ENCODE measurements around the gene GALNT2. TPM values are rescaled to one million over a fixed set of nuclear protein-coding genes. Genes with fewer than 3 reads are reported as not detected.

GALNT2 gene
- total RNA-seq, 1 donor from 2014 or later: 31.9 TPM

DNA sequence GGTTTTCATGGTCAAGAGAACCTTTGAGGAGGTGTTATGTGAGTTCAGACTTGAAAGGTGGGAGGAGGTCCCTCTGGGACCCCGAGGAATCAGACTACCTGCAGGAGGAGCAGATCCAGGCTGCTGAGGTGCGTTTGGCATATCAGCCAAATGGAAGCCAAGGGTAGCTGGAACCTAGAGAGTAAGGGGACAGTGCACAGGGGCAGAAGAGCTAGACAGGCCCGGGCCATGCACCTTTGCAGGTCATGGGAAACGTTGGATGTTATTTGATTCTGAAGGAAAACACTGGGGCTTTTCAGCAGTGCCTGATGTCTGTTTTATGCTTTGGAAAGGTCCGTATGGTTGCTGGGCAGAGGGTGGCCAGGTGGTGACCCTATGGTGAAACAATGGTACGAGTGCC lies 189.9 kb downstream of the GALNT2 start:
- Histone ChIP-seq H3K36me3 (ENCODE audit: control insufficient read depth, insufficient read depth, low read length) (peaks cover 13% of the 10 kb centered on the region), H3K4me3 (ENCODE audit: low read depth, low read length) (no peak overlapping the region), H3K27me3 (ENCODE audit: control insufficient read depth, insufficient read depth, low read length) (no peaks in the 10 kb centered on the region)
- FAIRE-seq (no peak), DNase-seq (ENCODE audit: low read depth) (no peak)
- TF ChIP-seq, protein P1, sequence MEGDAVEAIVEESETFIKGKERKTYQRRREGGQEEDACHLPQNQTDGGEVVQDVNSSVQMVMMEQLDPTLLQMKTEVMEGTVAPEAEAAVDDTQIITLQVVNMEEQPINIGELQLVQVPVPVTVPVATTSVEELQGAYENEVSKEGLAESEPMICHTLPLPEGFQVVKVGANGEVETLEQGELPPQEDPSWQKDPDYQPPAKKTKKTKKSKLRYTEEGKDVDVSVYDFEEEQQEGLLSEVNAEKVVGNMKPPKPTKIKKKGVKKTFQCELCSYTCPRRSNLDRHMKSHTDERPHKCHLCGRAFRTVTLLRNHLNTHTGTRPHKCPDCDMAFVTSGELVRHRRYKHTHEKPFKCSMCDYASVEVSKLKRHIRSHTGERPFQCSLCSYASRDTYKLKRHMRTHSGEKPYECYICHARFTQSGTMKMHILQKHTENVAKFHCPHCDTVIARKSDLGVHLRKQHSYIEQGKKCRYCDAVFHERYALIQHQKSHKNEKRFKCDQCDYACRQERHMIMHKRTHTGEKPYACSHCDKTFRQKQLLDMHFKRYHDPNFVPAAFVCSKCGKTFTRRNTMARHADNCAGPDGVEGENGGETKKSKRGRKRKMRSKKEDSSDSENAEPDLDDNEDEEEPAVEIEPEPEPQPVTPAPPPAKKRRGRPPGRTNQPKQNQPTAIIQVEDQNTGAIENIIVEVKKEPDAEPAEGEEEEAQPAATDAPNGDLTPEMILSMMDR (IDR thresholded peaks at IDR 0.05; ENCODE audit: insufficient read depth, low read length, severe bottlenecking): no peak

DNA sequence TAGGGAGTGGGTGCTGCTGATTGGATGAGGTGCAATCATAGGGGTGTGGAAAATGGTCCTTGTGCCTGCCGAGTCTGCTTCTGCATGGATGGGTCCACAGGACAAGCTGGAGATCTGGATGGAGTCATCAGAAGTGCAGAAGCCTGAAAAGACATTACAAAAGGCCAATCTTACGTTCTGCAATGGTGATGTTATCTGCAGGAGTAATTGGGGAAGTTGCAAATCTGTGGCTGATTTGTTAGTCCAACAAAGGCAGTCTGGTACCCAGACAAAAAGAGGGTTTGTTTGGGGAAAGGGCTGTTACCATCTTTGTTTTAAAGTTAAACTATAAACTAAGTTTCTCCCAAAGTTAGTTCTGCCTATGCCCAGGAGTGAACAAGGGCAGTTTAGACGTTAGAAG lies 192.6 kb downstream of the GALNT2 start:
- DNase-seq (ENCODE audit: low read depth): no peak
- TF ChIP-seq, protein P1 (IDR thresholded peaks at IDR 0.05; ENCODE audit: insufficient read depth, low read length, severe bottlenecking): no peak
- H3K4me3 ChIP-seq (ENCODE audit: low read depth, low read length): no peak overlapping the region
- no peak for FAIRE-seq
- H3K36me3 ChIP-seq (ENCODE audit: control insufficient read depth, insufficient read depth, low read length): peaks cover 29% of the 10 kb centered on the region
- H3K27me3 ChIP-seq (ENCODE audit: control insufficient read depth, insufficient read depth, low read length): no peaks in the 10 kb centered on the region

DNA sequence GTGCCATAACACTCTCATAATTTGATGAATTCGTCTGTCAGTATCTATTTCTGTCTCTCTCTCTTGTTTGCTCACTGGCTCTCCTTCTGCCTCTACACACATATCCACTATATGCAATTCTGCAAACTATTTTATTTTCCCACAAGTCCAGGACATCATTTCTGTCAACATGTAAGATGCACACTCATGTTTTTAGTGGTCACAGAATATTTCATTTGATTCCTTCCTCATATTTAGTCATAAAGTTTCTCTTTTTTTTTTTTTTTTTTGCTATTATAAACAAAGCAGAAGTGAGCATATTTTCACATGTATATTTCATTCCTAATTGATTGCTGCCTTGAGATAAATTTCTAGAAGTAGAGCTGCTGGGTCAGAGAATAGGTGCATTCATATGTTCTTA lies 193.8 kb downstream of the GALNT2 start:
- TF ChIP-seq, protein P1 (IDR thresholded peaks at IDR 0.05; ENCODE audit: insufficient read depth, low read length, severe bottlenecking): no peak
- peaks cover 25% of the 10 kb centered on the region for H3K36me3 ChIP-seq (ENCODE audit: control insufficient read depth, insufficient read depth, low read length)

DNA sequence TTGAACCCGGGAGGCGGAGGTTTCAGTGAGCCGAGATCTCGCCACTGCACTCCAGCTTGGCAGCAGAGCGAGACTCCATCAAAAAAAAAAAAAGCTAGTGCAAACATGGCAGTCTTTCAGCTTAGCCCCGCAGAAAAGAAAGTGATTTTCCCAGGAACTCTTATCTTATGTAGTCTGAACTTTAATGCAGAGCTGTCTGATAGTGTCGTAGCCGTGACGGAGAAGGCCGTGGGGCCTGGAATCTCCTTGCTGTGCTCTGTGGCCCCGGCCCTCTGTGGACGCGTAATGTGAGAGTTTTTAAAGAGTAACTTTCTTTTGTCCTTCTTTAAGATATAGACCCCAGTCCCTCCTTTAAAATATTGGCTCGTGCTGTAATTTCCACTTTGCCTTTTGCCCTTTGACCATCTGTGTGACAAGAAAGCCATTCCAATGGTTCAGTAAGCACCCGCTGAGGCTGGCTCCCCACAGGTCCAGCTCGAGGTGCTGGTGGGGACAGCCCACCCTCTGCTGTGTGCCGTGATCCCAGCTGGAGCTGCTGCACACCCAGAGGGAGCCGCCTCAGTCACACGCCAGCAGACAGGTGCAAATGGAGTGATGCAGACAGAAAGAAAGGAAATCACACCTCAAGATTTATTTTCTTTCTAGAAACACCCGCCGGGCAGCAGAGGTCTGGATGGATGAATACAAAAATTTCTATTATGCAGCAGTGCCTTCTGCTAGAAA lies 195.1 kb downstream of the GALNT2 start:
- peaks cover 25% of the 10 kb centered on the region for H3K36me3 ChIP-seq (ENCODE audit: control insufficient read depth, insufficient read depth, low read length)
- no peak for FAIRE-seq
- TF ChIP-seq, protein P1 (IDR thresholded peaks at IDR 0.05; ENCODE audit: insufficient read depth, low read length, severe bottlenecking): no peak

More for the DNA sequence above, 193.8 kb downstream of the GALNT2 start:
- DNase-seq (ENCODE audit: low read depth) (no peak), FAIRE-seq (no peak)
- no peak overlapping the region for H3K4me3 ChIP-seq (ENCODE audit: low read depth, low read length)
- no peaks in the 10 kb centered on the region for H3K27me3 ChIP-seq (ENCODE audit: control insufficient read depth, insufficient read depth, low read length)

DNA sequence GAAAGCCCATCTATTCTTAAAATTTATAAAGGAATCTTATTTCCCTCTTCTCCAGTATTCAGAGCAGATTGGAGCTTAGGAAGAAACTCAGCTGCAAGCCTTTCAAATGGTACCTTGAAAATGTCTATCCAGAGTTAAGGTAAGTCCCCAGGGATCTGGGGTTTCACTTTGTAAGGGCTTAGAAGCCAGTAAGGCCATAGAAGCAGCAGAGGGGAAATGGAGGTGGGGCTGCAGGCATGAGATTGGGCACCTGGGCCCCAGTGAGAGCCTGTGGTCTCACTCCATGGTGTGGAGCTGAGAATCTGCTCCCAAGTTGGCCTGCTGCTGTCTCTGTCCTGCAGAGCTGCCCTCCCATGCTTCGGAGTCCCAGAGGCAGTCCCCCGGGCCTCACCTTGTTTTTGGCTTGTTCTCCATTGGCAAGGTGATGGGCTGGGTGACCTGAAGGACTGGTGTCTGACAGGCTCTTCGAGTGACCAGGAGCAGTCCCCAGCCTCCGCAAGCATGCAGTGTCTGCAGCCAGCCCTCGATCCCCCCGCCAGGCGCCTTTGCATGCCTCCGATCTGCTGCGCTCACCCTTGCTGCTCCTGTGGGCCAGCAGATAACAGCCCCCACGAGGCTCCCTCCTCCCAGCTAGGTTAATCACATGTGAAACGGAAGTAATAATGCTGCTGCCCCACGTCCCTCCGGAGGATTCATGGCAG lies 196.0 kb downstream of the GALNT2 start:
- no peak overlapping the region for H3K4me3 ChIP-seq (ENCODE audit: low read depth, low read length)
- DNase-seq (ENCODE audit: low read depth) (no peak), FAIRE-seq (no peak)
- peaks cover 29% of the 10 kb centered on the region for H3K36me3 ChIP-seq (ENCODE audit: control insufficient read depth, insufficient read depth, low read length)
- no peaks in the 10 kb centered on the region for H3K27me3 ChIP-seq (ENCODE audit: control insufficient read depth, insufficient read depth, low read length)
- TF ChIP-seq, protein P1 (IDR thresholded peaks at IDR 0.05; ENCODE audit: insufficient read depth, low read length, severe bottlenecking): no peak

More for the DNA sequence above, 195.1 kb downstream of the GALNT2 start:
- Histone ChIP-seq H3K4me3 (ENCODE audit: low read depth, low read length) (no peak overlapping the region), H3K27me3 (ENCODE audit: control insufficient read depth, insufficient read depth, low read length) (no peaks in the 10 kb centered on the region)
- no peak for DNase-seq (ENCODE audit: low read depth)
